HFF-Myc (cell line): ENCODE measurements around the gene PIGN.

Source experiments
- DNase-seq: peaks from one replicate; pipeline ENCODE4 v3.0.0-alpha.2; 2011; ENCODE audit warnings: low read depth; ENCODE audit errors: extremely low read depth
- H3K4me3 ChIP-seq: replicated peaks from 2 replicates; pipeline ENCODE4 v1.5.1; 2011; ENCODE audit warnings: low read depth, mild to moderate bottlenecking, control low read depth, low read length
- CTCF ChIP-seq: IDR thresholded peaks from 2 replicates; pipeline ENCODE4 v1.5.1; 2012; ENCODE audit warnings: mild to moderate bottlenecking, low read depth, low read length, control low read depth; ENCODE audit errors: missing control alignments

PIGN gene

GRCh38 chr18:62026586-62026985 lies 160.3 kb downstream of the PIGN start:
- no peak for DNase-seq

DNA sequence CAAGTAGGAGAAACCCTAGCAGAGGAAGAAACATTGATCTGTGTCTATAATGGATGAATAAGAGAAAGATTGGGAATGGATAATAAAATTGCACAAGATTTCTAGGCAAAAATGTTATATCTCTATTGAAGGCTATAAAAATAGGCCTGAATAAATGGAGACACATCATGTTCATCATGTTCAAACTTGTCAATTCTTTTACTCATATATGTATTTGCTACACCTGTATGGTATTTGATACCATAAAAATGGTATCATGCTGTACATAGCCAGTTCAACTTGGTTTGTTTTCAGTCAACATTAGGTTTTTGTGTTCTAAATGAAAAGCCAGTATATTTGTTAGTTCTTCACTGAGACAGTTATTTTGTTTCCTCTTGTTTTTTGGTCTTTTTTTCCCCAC lies 161.9 kb downstream of the PIGN start:
- no peak overlapping the region for H3K4me3 ChIP-seq
- TF ChIP-seq CTCF: no peak
- no peak for DNase-seq

More at GRCh38 chr18:62026586-62026985, 160.3 kb downstream of the PIGN start:
- TF ChIP-seq CTCF: no peak
- H3K4me3 ChIP-seq: no peak overlapping the region

- DNase-seq: no peak
- no peak overlapping the region for H3K4me3 ChIP-seq
- no peak for TF ChIP-seq CTCF
Observed at GRCh38 chr18:62023536-62023935, 163.3 kb downstream of the PIGN start.

- TF ChIP-seq CTCF: no peak
- no peak for DNase-seq
Observed at GRCh38 chr18:62018759-62019041, 168.2 kb downstream of the PIGN start.

DNA sequence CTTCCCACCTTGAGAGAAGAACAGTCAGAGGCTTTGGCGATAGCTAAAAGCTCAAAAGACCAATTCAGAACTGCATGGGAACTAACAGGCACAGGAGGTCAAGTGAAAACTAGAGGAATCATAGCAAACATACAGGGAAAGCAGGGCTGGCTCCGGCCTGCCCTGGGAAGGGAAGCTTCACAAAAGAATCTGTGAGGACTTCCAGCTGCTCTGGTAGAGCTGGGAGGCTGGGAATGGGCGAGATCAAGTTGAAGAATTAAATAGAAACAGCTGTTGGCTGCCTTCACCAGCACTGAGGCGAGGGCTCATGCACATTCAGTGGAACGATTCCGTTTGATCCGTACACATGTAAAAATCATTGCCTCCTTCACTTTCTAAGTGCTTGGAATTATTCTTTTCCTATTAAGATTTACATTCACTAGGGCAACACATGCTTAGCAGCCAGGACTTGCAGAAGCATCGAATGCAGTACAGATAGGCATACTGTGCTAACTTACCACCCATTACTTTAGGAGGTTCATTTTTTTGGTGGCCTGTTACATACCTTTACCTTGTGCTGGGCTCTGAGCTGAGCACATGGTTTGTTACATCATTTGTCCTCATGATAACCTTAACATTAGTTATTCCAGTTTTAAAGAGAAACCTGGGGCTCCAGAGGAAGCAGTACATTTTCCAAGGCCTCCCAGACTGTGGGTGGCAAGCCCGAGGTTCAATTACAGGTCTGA lies 168.7 kb downstream of the PIGN start:
- no peak for TF ChIP-seq CTCF
- peak; percentile 95 for DNase-seq
- peak overlapping the region; percentile 29 for H3K4me3 ChIP-seq

More at GRCh38 chr18:62018759-62019041, 168.2 kb downstream of the PIGN start:
- no peak overlapping the region for H3K4me3 ChIP-seq

- TF ChIP-seq CTCF: no peak
- no peak for DNase-seq
- H3K4me3 ChIP-seq: peak overlapping the region; percentile 29
Observed at GRCh38 chr18:62017618-62018017, 169.2 kb downstream of the PIGN start.

GRCh38 chr18:62011416-62011815 lies 175.4 kb downstream of the PIGN start:
- no peak for DNase-seq
- TF ChIP-seq CTCF: no peak
- no peak overlapping the region for H3K4me3 ChIP-seq
